HepG2 (cell line): ENCODE results near the gene AK3. TPM values are rescaled to one million over a fixed set of nuclear protein-coding genes. Genes with fewer than 3 reads are reported as not detected.

Experiments
- ATAC-seq: fragments of 200-7000 bp; cut with Tn5 transposase; 3 replicates; pipeline ENCODE4 v1.9.1; 2020; ENCODE audit warnings: mild to moderate bottlenecking, moderate library complexity
- BruUV-seq: library from RNA; stranded (reverse); fragments of 400-500 nt; replicated peaks from 2 replicates; lab custom pipeline; 2021; lab: Mats Ljungman, UMichigan
- CTCF ChIA-PET: fragments of 300-600 bp; formaldehyde crosslinking; extraction: SDS; loops from one replicate; lab custom pipeline; 2021; ENCODE audit warnings: low total read pairs, inconsistent platforms, low intra/inter-chr PET ratio; lab: Yijun Ruan, JAX
- POLR2A ChIA-PET: fragments of 350-600 bp; sonication (Branson Sonifier 250); formaldehyde crosslinking; loops from one replicate; lab custom pipeline; 2020; ENCODE audit warnings: antibody characterized with exemption, inconsistent platforms; lab: Yijun Ruan, JAX
- DNase-seq: peaks from one replicate; pipeline ENCODE4 v3.0.0-alpha.2; 2015; ENCODE audit warnings: low spot score
- FAIRE-seq: peaks from 3 replicates; lab custom pipeline; 2011; peaks lifted over from hg19 to GRCh38; lab: Jason Lieb, UNC
- H2AFZ ChIP-seq: one replicate; pipeline ENCODE4 v1.6.1; 2011; ENCODE audit warnings: low read length, inconsistent platforms
- H3K27ac ChIP-seq: fragments of 300-600 bp; 3 replicates; pipeline ENCODE4 v1.8.0; 2011; ENCODE audit warnings: mixed run types, mild to moderate bottlenecking, mixed read lengths, low read length, inconsistent platforms; ENCODE audit not compliant: insufficient read depth; ENCODE audit errors: extremely low read length
- H3K27me3 ChIP-seq, 2 experiments: fragments of 200-600 bp in 1 of 2; 2 replicates in 1 of 2; 3 replicates in 1 of 2; pipeline versions ENCODE4 v1.6.0 to v1.8.0; 2011; ENCODE audit warnings: low read length in 2 of 2, mild to moderate bottlenecking in 2 of 2, moderate library complexity in 2 of 2, inconsistent platforms in 1 of 2; ENCODE audit not compliant: insufficient read depth in 2 of 2, control insufficient read depth in 1 of 2
- H3K36me3 ChIP-seq, 2 experiments: fragments of 200-600 bp in 1 of 2; replicated peaks in 1 of 2; 2 replicates in 1 of 2; 3 replicates in 1 of 2; pipeline versions ENCODE4 v1.5.1 to v1.8.0; 2011; ENCODE audit warnings: low read length in 2 of 2, inconsistent platforms in 1 of 2; ENCODE audit not compliant: insufficient read depth in 2 of 2, control insufficient read depth in 1 of 2
- H3K4me1 ChIP-seq: 2 replicates; pipeline ENCODE4 v1.5.1; 2012; ENCODE audit warnings: low read length, inconsistent platforms; ENCODE audit not compliant: insufficient read depth
- H3K4me2 ChIP-seq: 2 replicates; pipeline ENCODE4 v1.6.0; 2011; ENCODE audit warnings: low read depth, low read length, inconsistent platforms
- H3K4me3 ChIP-seq, 3 experiments: fragments of 200-600 bp in 1 of 3; sonication (generic), shearing (Covaris generic) in 1 of 3; replicated peaks in 1 of 3; 2 replicates each; pipeline ENCODE4 v1.5.1; 2011 to 2016; ENCODE audit warnings: low read length in 3 of 3, inconsistent platforms in 2 of 3, low read depth in 2 of 3, mild to moderate bottlenecking in 2 of 3, control low read depth in 1 of 3, mixed read lengths in 1 of 3; ENCODE audit not compliant: insufficient read depth in 1 of 3
- H3K79me2 ChIP-seq: one replicate; pipeline ENCODE4 v1.6.1; 2011; ENCODE audit warnings: low read length, inconsistent platforms; ENCODE audit not compliant: insufficient read depth
- H3K9ac ChIP-seq: 2 replicates; pipeline ENCODE4 v1.6.0; 2011; ENCODE audit warnings: mild to moderate bottlenecking, low read depth, low read length, inconsistent platforms; ENCODE audit not compliant: insufficient read depth
- H3K9me3 ChIP-seq: 2 replicates; pipeline ENCODE4 v1.5.1; 2012; ENCODE audit warnings: mild to moderate bottlenecking, low read length
- H4K20me1 ChIP-seq: 2 replicates; pipeline ENCODE4 v1.6.0; 2011; ENCODE audit warnings: inconsistent platforms, mild to moderate bottlenecking, low read length, moderate library complexity; ENCODE audit not compliant: insufficient read depth
- ARHGAP35 ChIP-seq: sonication (generic); formaldehyde crosslinking; IDR thresholded peaks from 2 replicates; pipeline ENCODE4 v1.9.0; 2022; ENCODE audit warnings: mild to moderate bottlenecking, inconsistent platforms, moderate library complexity, missing genetic modification reagents, borderline replicate concordance
- ELF3 ChIP-seq: IDR thresholded peaks from 2 replicates; pipeline ENCODE4 v1.6.1; 2016; ENCODE audit warnings: missing genetic modification reagents, missing compliant biosample characterization
- GFI1 ChIP-seq: sonication (generic); formaldehyde crosslinking; IDR thresholded peaks from 2 replicates; pipeline ENCODE4 v1.5.0; 2020; ENCODE audit warnings: missing genetic modification reagents, mild to moderate bottlenecking, borderline replicate concordance
- NR2C2 ChIP-seq: sonication (generic); formaldehyde crosslinking; IDR thresholded peaks from 2 replicates; pipeline ENCODE4 v1.4.0; 2020; ENCODE audit warnings: missing genetic modification reagents, mild to moderate bottlenecking, moderate library complexity, borderline replicate concordance
- NR2F6 ChIP-seq, 2 experiments: IDR thresholded peaks; 2 replicates each; pipeline ENCODE4 v1.6.1; 2016; ENCODE audit warnings: antibody characterized with exemption in 1 of 2, mild to moderate bottlenecking in 1 of 2
- NRL ChIP-seq: sonication (generic); formaldehyde crosslinking; IDR thresholded peaks from 2 replicates; pipeline ENCODE4 v1.5.0; 2020; ENCODE audit warnings: missing genetic modification reagents, mild to moderate bottlenecking, moderate library complexity, borderline replicate concordance
- POLR2A ChIP-seq, 2 experiments: IDR thresholded peaks; 2 replicates each; pipeline ENCODE4 v1.6.1; 2011; ENCODE audit warnings: low read depth in 2 of 2, low read length in 2 of 2, mild to moderate bottlenecking in 1 of 2, moderate library complexity in 1 of 2; ENCODE audit not compliant: insufficient read depth in 1 of 2
- RXRB ChIP-seq: IDR thresholded peaks from 2 replicates; pipeline ENCODE4 v1.6.1; 2016; ENCODE audit warnings: borderline replicate concordance, missing genetic modification reagents, missing compliant biosample characterization
- SIN3A ChIP-seq: IDR thresholded peaks from 2 replicates; pipeline ENCODE4 v1.6.1; 2011; ENCODE audit warnings: low read depth, mild to moderate bottlenecking, control low read depth, low read length, borderline replicate concordance
- SKIL ChIP-seq: sonication (generic); formaldehyde crosslinking; IDR thresholded peaks from 2 replicates; pipeline ENCODE4 v1.8.0; 2022; ENCODE audit warnings: missing genetic modification reagents, mild to moderate bottlenecking, moderate library complexity, borderline replicate concordance
- SNAPC2 ChIP-seq: sonication (generic); formaldehyde crosslinking; IDR thresholded peaks from 2 replicates; pipeline ENCODE4 v1.8.1; 2022; ENCODE audit warnings: mild to moderate bottlenecking, missing genetic modification reagents
- SNAPC5 ChIP-seq: sonication (generic); formaldehyde crosslinking; IDR thresholded peaks from 2 replicates; pipeline ENCODE4 v1.8.1; 2023; ENCODE audit warnings: mild to moderate bottlenecking, missing genetic modification reagents, borderline replicate concordance
- TCF7L2 ChIP-seq: IDR thresholded peaks from 2 replicates; pipeline ENCODE4 v1.6.1; 2011; ENCODE audit warnings: mild to moderate bottlenecking, low read depth, low read length, moderate library complexity
- TIGD3 ChIP-seq: sonication (generic); formaldehyde crosslinking; IDR thresholded peaks from 2 replicates; pipeline ENCODE4 v1.5.1; 2020; ENCODE audit warnings: mild to moderate bottlenecking, missing genetic modification reagents, borderline replicate concordance
- ZNF275 ChIP-seq: sonication (generic); formaldehyde crosslinking; IDR thresholded peaks from 2 replicates; pipeline ENCODE4 v1.8.0; 2022; ENCODE audit warnings: missing genetic modification reagents, mild to moderate bottlenecking, inconsistent platforms, borderline replicate concordance
- WGBS: methylation state at CpG from one replicate; pipeline ENCODE4 v1.1.6; 2017; ENCODE audit warnings: low lambda C conversion rate; 5-methylcytosine and 5-hydroxymethylcytosine counted together
- in situ Hi-C: cut with HindIII; loops from 2 replicates; pipeline ENCODE4 v1.10.0; 2017; ENCODE audit warnings: low pct_unique_long_range_greater_than_20kb; ENCODE audit not compliant: extremely low pct_ligation_motif_present
- intact Hi-C: fragments of 100-400 bp; cut with micrococcal nuclease; formaldehyde crosslinking; loops from one replicate; pipeline ENCODE4 v1.10.0; 2022; ENCODE audit not compliant: unreplicated experiment
- polyA plus RNA-seq, 8 experiments: library from polyadenylated mRNA; depleted of rRNA in 3 of 8; stranded (reverse) in 7 of 8; unstranded in 1 of 8; fragments of >200 nt; fragmentation: Illumina TruSeq in 4 of 8; extraction: Trizol in 4 of 8; gene quantifications; 2 replicates each; pipeline versions ENCODE4 v1.2.1 to v1.2.3, GENCODE V29; 2011 to 2016; ENCODE audit warnings: low read depth in 4 of 8, missing spikeins in 1 of 8, mixed read lengths in 1 of 8; ENCODE audit not compliant: insufficient read depth in 1 of 8
- total RNA-seq, 5 experiments: library from RNA; depleted of rRNA; stranded (reverse); fragments of >200 nt; fragmentation: Illumina TruSeq; extraction: Trizol; gene quantifications; 2 replicates each; pipeline ENCODE4 v1.2.3, GENCODE V29; 2016; ENCODE audit warnings: low read depth in 1 of 5

Gene AK3
- total and polyA plus RNA-seq, 2 of the 13 experiments (the other 11 are each of a cell fraction or from before 2014, with no cell fraction given) = 76.8 to 109 TPM

- TF ChIP-seq ARHGAP35 (CRISPR knock-in tag) (0 out of 2 replicates have a peak, but pooled peaks have one; percentile 7), NRL (CRISPR knock-in tag) (0 out of 2 replicates have a peak, but pooled peaks have one; percentile 8)
These were observed 525 bp upstream of the AK3 start (continued) for GRCh38 chr9:4741365-4742089.

GRCh38 chr9:4740388-4740637 lies 689 bp downstream of the AK3 start:
- peaks cover 28% of the 10 kb centered on the region for H4K20me1 ChIP-seq
- peaks cover 40% of the 10 kb centered on the region for H3K4me1 ChIP-seq
- peak overlapping the region; percentile 98 for H3K9ac ChIP-seq
- no TSS peak for BruUV-seq
- in situ Hi-C loops = no loop called here
- no peaks in the 10 kb centered on the region for H3K27me3 ChIP-seq
- POLR2A ChIA-PET = interaction anchor here (0.8 to 3.8 kb wide), 20 partner anchors 10 to 1214 kb away, joined by 3 to 33 read pairs (median 7); partner anchors contain the start of genes CDC37L1, JAK2, PLPP6 and RCL1
- peak; percentile 67 for FAIRE-seq
- TF ChIP-seq TCF7L2 (peak; percentile 72; the same call in 1 of the 2 replicates), SKIL (CRISPR knock-in tag) (0 out of 2 replicates have a peak, but pooled peaks have one; percentile 26), TIGD3 (no peak), POLR2A (IDR thresholded peaks at IDR 0.05; ENCODE audit: insufficient read depth in 1 of 2, low read depth in 2 of 2, low read length in 2 of 2) (peak; percentile 58 to 67), SIN3A (0 out of 2 replicates have a peak, but pooled peaks have one; percentile 50), ZNF275 (CRISPR knock-in tag) (no peak), NR2F6 (IDR thresholded peaks at IDR 0.05) (0 out of 2 replicates have a peak, but pooled peaks have one; percentile 29), NR2F6 (CRISPR knock-in tag; IDR thresholded peaks at IDR 0.05) (no peak), RXRB (CRISPR knock-in tag) (peak; percentile 59; the same call in 1 of the 2 replicates), GFI1 (CRISPR knock-in tag) (0 out of 2 replicates have a peak, but pooled peaks have one; percentile 19), ELF3 (CRISPR knock-in tag) (no peak), NR2C2 (CRISPR knock-in tag) (0 out of 2 replicates have a peak, but pooled peaks have one; percentile 6), SNAPC2 (CRISPR knock-in tag) (no peak), SNAPC5 (0 out of 2 replicates have a peak, but pooled peaks have one; percentile 52)
- TF ChIP-seq, all 625 proteins: peak for 9
- Histone ChIP-seq H3K36me3 (peaks cover 0 to 2% of the 10 kb centered on the region in 2 experiments; a peak in 1 of 5 replicates), H2AFZ (no peak overlapping the region), H3K4me2 (peak overlapping the region; percentile 76), H3K79me2 (peaks cover 49% of the 10 kb centered on the region), H3K4me3 (peak overlapping the region; percentile 93 to 98 (median 96)), H3K9me3 (no peaks in the 10 kb centered on the region), H3K27ac (peak overlapping the region; percentile 100)
- WGBS = 0% methylated on average over 4 of the region's 4 CpGs
- intact Hi-C loops = loop anchor here (1.0 to 5.0 kb wide), 3 partner anchors 33 to 77 kb away; partner anchors contain the start of gene CDC37L1
- CTCF ChIA-PET = no interaction called here
- DNase-seq (no peak), ATAC-seq (no peak; the same call in 1 of the 3 replicates)
